OCI-LY1 (cell line): ENCODE results near the gene RGS7BP.

Experiments used
- H2AFZ ChIP-seq: fragments of 200-600 bp; sonication (generic), shearing (Covaris generic); 2 replicates; pipeline ENCODE4 v1.6.0; 2014; ENCODE audit warnings: antibody characterized with exemption, mild to moderate bottlenecking, low read length
- H3F3A ChIP-seq: fragments of 200-600 bp; sonication (generic), shearing (Covaris generic); 2 replicates; pipeline ENCODE4 v1.6.0; 2014; ENCODE audit warnings: mild to moderate bottlenecking, antibody characterized with exemption, low read length, moderate library complexity; ENCODE audit not compliant: insufficient read depth
- H3K27ac ChIP-seq: fragments of 200-600 bp; sonication (generic); 2 replicates; pipeline ENCODE4 v1.5.1; 2014; ENCODE audit warnings: low read length, mixed run types, mild to moderate bottlenecking, low read depth; ENCODE audit not compliant: poor library complexity, severe bottlenecking
- H3K27me3 ChIP-seq: fragments of 200-600 bp; sonication (generic); 2 replicates; pipeline ENCODE4 v1.6.0; 2014; ENCODE audit warnings: antibody characterized with exemption, mild to moderate bottlenecking, low read length, moderate library complexity; ENCODE audit not compliant: insufficient read depth
- H3K36me3 ChIP-seq: fragments of 200-600 bp; sonication (generic); 2 replicates; pipeline ENCODE4 v1.6.1; 2014; ENCODE audit warnings: mild to moderate bottlenecking, antibody characterized with exemption, low read length, moderate library complexity, mixed read lengths; ENCODE audit not compliant: insufficient read depth
- H3K4me1 ChIP-seq: fragments of 200-600 bp; sonication (generic); 2 replicates; pipeline ENCODE4 v1.5.1; 2014; ENCODE audit warnings: mild to moderate bottlenecking, low read length, moderate library complexity; ENCODE audit not compliant: insufficient read depth, severe bottlenecking
- H3K4me2 ChIP-seq: fragments of 200-600 bp; sonication (generic), shearing (Covaris generic); 2 replicates; pipeline ENCODE4 v1.6.1; 2014; ENCODE audit warnings: low read length
- H3K4me3 ChIP-seq: fragments of 200-600 bp; sonication (generic); 2 replicates; pipeline ENCODE4 v1.5.1; 2014; ENCODE audit warnings: low read length, low read depth, mild to moderate bottlenecking, mixed read lengths; ENCODE audit not compliant: poor library complexity, severe bottlenecking
- H3K79me2 ChIP-seq: fragments of 200-600 bp; shearing (Covaris generic); 2 replicates; pipeline ENCODE4 v1.6.1; 2016; ENCODE audit warnings: mixed run types, low read length, mixed read lengths; ENCODE audit not compliant: insufficient read depth
- H3K9ac ChIP-seq: fragments of 200-600 bp; sonication (generic), shearing (Covaris generic); 2 replicates; pipeline ENCODE4 v1.6.1; 2014; ENCODE audit warnings: mild to moderate bottlenecking, low read length, mixed read lengths
- H3K9me2 ChIP-seq: fragments of 200-600 bp; sonication (generic), shearing (Covaris generic); 2 replicates; pipeline ENCODE4 v1.6.1; 2014; ENCODE audit warnings: low read depth, mild to moderate bottlenecking, low read length, mixed read lengths
- H3K9me3 ChIP-seq: fragments of 200-600 bp; shearing (Covaris generic); 2 replicates; pipeline ENCODE4 v1.6.1; 2014; ENCODE audit warnings: low read length, mixed read lengths
- H4K20me1 ChIP-seq: fragments of 200-600 bp; sonication (generic), shearing (Covaris generic); 2 replicates; pipeline ENCODE4 v1.6.0; 2016; ENCODE audit warnings: mild to moderate bottlenecking, low read length; ENCODE audit not compliant: insufficient read depth
- CTCF ChIP-seq: fragments of 200-600 bp; sonication (generic), shearing (Covaris generic); IDR thresholded peaks from 2 replicates; pipeline ENCODE4 v1.5.1; 2017; ENCODE audit warnings: mild to moderate bottlenecking, antibody characterized with exemption, low read length, moderate library complexity, mixed read lengths
- EZH2 ChIP-seq: fragments of 200-600 bp; sonication (generic), shearing (Covaris generic); IDR thresholded peaks from 2 replicates; pipeline ENCODE4 v1.8.0; 2017; ENCODE audit warnings: borderline replicate concordance, mixed run types, mild to moderate bottlenecking, antibody characterized with exemption, low read length, moderate library complexity, mixed read lengths

RGS7BP gene

GRCh38 chr5:64649512-64649911, 143.7 kb downstream of the RGS7BP start:
- Histone ChIP-seq H3K9me2 (no peaks in the 10 kb centered on the region), H3K36me3 (no peaks in the 10 kb centered on the region), H4K20me1 (no peaks in the 10 kb centered on the region), H3K4me2 (no peak overlapping the region), H3K4me3 (no peak overlapping the region), H3K9ac (no peak overlapping the region), H3K27me3 (no peaks in the 10 kb centered on the region), H2AFZ (no peak overlapping the region), H3F3A (no peaks in the 10 kb centered on the region), H3K27ac (no peak overlapping the region), H3K4me1 (no peaks in the 10 kb centered on the region), H3K79me2 (no peaks in the 10 kb centered on the region), H3K9me3 (no peaks in the 10 kb centered on the region)
- TF ChIP-seq EZH2 (no peak), CTCF (no peak)

DNA sequence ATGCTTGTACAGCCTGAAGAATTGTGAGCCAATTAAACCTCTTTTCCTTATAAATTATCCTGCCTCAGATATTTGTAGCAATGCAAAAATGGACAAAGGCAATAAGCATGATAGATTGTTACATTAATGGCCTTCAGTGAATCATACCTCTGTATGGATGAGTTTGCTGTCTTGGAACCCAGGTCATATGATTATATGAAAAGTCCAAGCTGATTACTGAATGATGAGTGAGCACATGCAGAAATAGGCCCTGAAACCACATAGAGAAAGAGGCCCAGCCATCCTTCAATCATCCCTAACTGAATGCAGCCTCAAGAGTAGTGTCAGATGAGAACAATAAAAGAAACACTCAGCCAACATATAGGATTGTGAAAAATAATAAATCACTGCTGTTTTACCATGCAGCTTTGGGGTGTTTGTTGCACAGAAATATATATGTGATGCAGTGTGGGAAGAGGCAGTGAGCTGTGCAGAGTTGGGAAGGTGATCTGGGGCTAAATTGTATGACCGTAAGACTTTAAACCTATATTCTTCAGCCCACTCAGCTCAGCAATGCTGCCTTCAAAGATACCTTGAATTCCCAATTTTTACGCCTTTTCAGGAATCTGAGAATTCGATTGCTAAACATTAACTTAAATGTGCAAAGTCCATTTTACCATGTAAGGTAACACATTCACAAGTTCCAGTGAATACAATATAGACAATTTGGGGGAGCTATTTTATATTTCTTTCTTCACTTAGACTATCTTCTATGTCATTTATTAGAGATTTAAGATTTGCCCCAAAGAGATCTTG, 148.1 kb downstream of the RGS7BP start:
- Histone ChIP-seq H3K4me3 (no peak overlapping the region), H3K9ac (no peak overlapping the region), H3K4me2 (no peak overlapping the region), H4K20me1 (no peaks in the 10 kb centered on the region), H3K9me2 (no peaks in the 10 kb centered on the region), H3K79me2 (no peaks in the 10 kb centered on the region), H3K27me3 (no peaks in the 10 kb centered on the region), H3K36me3 (no peaks in the 10 kb centered on the region), H3K4me1 (no peaks in the 10 kb centered on the region), H2AFZ (no peak overlapping the region), H3K9me3 (no peaks in the 10 kb centered on the region), H3F3A (no peaks in the 10 kb centered on the region), H3K27ac (no peak overlapping the region)
- no peak for TF ChIP-seq EZH2
- TF ChIP-seq CTCF = no peak

DNA sequence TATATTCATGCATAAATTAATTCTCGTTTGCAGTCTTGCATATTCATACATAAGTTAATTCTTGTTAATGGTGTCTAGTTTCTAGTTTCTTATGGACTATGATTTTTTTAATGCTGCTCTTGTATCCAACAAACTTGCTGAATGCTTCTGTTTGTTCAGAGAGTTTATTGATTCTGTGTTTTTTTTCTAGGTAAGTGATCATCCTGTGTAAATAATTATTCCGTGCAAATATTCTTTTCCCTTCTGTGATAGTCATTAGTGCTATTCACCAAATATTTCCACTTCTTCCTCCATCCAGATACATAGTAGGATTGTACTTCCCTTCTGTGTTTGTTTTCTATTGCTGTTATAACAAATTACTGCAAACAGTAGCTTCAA, 148.7 kb downstream of the RGS7BP start:
- TF ChIP-seq EZH2 (no peak), CTCF (no peak)
- no peaks in the 10 kb centered on the region for H3K79me2 ChIP-seq
- no peaks in the 10 kb centered on the region for H3K27me3 ChIP-seq
- H3K9me3 ChIP-seq = no peaks in the 10 kb centered on the region
- H3K36me3 ChIP-seq = no peaks in the 10 kb centered on the region
- no peak overlapping the region for H3K4me3 ChIP-seq
- no peaks in the 10 kb centered on the region for H4K20me1 ChIP-seq
- no peaks in the 10 kb centered on the region for H3K4me1 ChIP-seq
- no peak overlapping the region for H3K9ac ChIP-seq
- no peaks in the 10 kb centered on the region for H3F3A ChIP-seq
- no peaks in the 10 kb centered on the region for H3K9me2 ChIP-seq
- no peak overlapping the region for H3K27ac ChIP-seq
- no peak overlapping the region for H3K4me2 ChIP-seq
- H2AFZ ChIP-seq = no peak overlapping the region
